Measurements from ENCODE around the gene C7orf57. TPM values are rescaled to one million over a fixed set of nuclear protein-coding genes. Genes with fewer than 3 reads are reported as not detected.

The C7orf57 gene
- total and polyA plus RNA-seq, 4 donors: 1.6 to 14.5 (median 5.8) TPM

DNA sequence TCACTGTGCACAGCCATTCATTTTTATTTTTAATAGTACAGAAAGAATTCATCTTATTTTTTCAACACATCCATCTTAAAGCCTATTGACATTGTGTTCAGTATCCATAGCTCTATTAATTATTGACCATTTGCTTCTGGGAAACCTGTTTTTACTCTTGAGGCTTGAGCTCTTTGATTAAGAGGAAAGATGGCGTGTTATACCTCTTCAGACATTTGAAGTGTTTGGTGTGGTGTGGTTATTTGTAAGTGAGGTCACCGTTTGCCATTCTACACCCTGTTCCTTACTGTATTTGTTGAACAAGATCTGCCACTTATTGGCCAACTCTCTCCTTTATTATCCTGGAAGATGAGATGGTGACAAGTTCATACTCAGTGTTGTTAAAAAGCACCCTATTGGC, 18.4 kb downstream of the C7orf57 start:
- Histone ChIP-seq H3K4me3 (no peak overlapping the region), H3K9ac (ENCODE audit: insufficient read depth in 1 of 2, low read length in 2 of 2) (no peak overlapping the region), H3K36me3 (ENCODE audit: control insufficient read depth in 4 of 4, insufficient read depth in 4 of 4, low read length in 4 of 4) (no peaks in the 10 kb centered on the region), H3K9me3 (ENCODE audit: control insufficient read depth in 4 of 4, insufficient read depth in 3 of 4, low read length in 3 of 4) (peaks cover 0 to 4% (median 0%) of the 10 kb centered on the region in 4 donors), H3K27ac (ENCODE audit: low read depth in 1 of 2, low read length in 1 of 2) (no peak overlapping the region), H3K4me1 (ENCODE audit: control insufficient read depth in 5 of 5, insufficient read depth in 5 of 5, low read length in 5 of 5) (no peaks in the 10 kb centered on the region), H3K27me3 (ENCODE audit: control insufficient read depth in 3 of 3, insufficient read depth in 3 of 3, low read length in 2 of 3) (no peaks in the 10 kb centered on the region)
- 64 to 87% methylated on average over 2 of the region's 2 CpGs for WGBS, 2 donors
- ATAC-seq (ENCODE audit: insufficient read depth, low FRiP score) (peak; percentile 85), DNase-seq (peak in 2 of 3 donors; percentile 66 to 81)
- TF ChIP-seq, protein P1, sequence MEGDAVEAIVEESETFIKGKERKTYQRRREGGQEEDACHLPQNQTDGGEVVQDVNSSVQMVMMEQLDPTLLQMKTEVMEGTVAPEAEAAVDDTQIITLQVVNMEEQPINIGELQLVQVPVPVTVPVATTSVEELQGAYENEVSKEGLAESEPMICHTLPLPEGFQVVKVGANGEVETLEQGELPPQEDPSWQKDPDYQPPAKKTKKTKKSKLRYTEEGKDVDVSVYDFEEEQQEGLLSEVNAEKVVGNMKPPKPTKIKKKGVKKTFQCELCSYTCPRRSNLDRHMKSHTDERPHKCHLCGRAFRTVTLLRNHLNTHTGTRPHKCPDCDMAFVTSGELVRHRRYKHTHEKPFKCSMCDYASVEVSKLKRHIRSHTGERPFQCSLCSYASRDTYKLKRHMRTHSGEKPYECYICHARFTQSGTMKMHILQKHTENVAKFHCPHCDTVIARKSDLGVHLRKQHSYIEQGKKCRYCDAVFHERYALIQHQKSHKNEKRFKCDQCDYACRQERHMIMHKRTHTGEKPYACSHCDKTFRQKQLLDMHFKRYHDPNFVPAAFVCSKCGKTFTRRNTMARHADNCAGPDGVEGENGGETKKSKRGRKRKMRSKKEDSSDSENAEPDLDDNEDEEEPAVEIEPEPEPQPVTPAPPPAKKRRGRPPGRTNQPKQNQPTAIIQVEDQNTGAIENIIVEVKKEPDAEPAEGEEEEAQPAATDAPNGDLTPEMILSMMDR (IDR thresholded peaks at IDR 0.05; ENCODE audit: control extremely low read depth, extremely low read depth): no peak

- TF ChIP-seq, protein P1 (IDR thresholded peaks at IDR 0.05; ENCODE audit: control extremely low read depth, extremely low read depth): no peak
- no peaks in the 10 kb centered on the region for H3K36me3 ChIP-seq (ENCODE audit: control insufficient read depth in 4 of 4, insufficient read depth in 4 of 4, low read length in 4 of 4)
- DNase-seq: no peak
- no peak for ATAC-seq (ENCODE audit: insufficient read depth, low FRiP score)
- H3K4me3 ChIP-seq: no peak overlapping the region
- no peaks in the 10 kb centered on the region for H3K27me3 ChIP-seq (ENCODE audit: control insufficient read depth in 3 of 3, insufficient read depth in 3 of 3, low read length in 2 of 3)
- H3K4me1 ChIP-seq (ENCODE audit: control insufficient read depth in 5 of 5, insufficient read depth in 5 of 5, low read length in 5 of 5): no peaks in the 10 kb centered on the region
- H3K27ac ChIP-seq (ENCODE audit: low read depth in 1 of 2, low read length in 1 of 2): no peak overlapping the region
- peaks cover 0 to 3% (median 0%) of the 10 kb centered on the region in 4 donors for H3K9me3 ChIP-seq (ENCODE audit: control insufficient read depth in 4 of 4, insufficient read depth in 3 of 4, low read length in 3 of 4)
- H3K9ac ChIP-seq (ENCODE audit: insufficient read depth in 1 of 2, low read length in 2 of 2): no peak overlapping the region
- 88 to 90% methylated on average over 2 of the region's 2 CpGs for WGBS, 2 donors
These were observed 23.6 kb downstream of the C7orf57 start for GRCh38 chr7:48058990-48059389.

DNA sequence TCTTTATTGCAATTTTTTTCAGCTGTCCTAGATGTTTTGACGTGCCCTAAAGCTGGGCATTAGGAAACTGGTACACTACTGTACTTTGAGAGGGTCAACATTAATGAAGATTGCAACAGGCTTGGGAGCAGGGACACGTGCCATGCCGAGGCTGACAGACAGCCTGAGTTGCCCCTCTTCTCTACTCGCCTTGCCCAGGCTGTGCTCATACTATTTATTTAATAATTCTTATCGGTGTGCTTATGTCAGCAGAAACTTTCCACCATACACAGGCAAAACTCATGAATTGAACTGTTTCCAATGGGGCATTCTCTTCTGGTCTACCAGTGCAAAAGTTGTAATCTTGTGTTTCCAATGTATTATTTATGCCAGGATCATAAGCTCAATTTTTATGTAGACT, 24.4 kb downstream of the C7orf57 start:
- TF ChIP-seq, protein P1 (IDR thresholded peaks at IDR 0.05; ENCODE audit: control extremely low read depth, extremely low read depth): no peak
- Histone ChIP-seq H3K36me3 (ENCODE audit: control insufficient read depth in 4 of 4, insufficient read depth in 4 of 4, low read length in 4 of 4) (no peaks in the 10 kb centered on the region), H3K27me3 (ENCODE audit: control insufficient read depth in 3 of 3, insufficient read depth in 3 of 3, low read length in 2 of 3) (no peaks in the 10 kb centered on the region), H3K27ac (ENCODE audit: low read depth in 1 of 2, low read length in 1 of 2) (no peak overlapping the region), H3K9ac (ENCODE audit: insufficient read depth in 1 of 2, low read length in 2 of 2) (no peak overlapping the region), H3K4me1 (ENCODE audit: control insufficient read depth in 5 of 5, insufficient read depth in 5 of 5, low read length in 5 of 5) (no peaks in the 10 kb centered on the region), H3K4me3 (no peak overlapping the region), H3K9me3 (ENCODE audit: control insufficient read depth in 4 of 4, insufficient read depth in 3 of 4, low read length in 3 of 4) (peaks cover 0 to 5% (median 0%) of the 10 kb centered on the region in 4 donors)
- WGBS, 2 donors: 64 to 91% methylated on average over 5 of the region's 5 CpGs
- DNase-seq (peak in 1 of 3 donors; percentile 16), ATAC-seq (ENCODE audit: insufficient read depth, low FRiP score) (no peak)

GRCh38 chr7:48063985-48064384, 28.6 kb downstream of the C7orf57 start:
- Histone ChIP-seq H3K4me3 (no peak overlapping the region), H3K27ac (ENCODE audit: low read depth in 1 of 2, low read length in 1 of 2) (no peak overlapping the region), H3K36me3 (ENCODE audit: control insufficient read depth in 4 of 4, insufficient read depth in 4 of 4, low read length in 4 of 4) (no peaks in the 10 kb centered on the region), H3K27me3 (ENCODE audit: control insufficient read depth in 3 of 3, insufficient read depth in 3 of 3, low read length in 2 of 3) (no peaks in the 10 kb centered on the region), H3K4me1 (ENCODE audit: control insufficient read depth in 5 of 5, insufficient read depth in 5 of 5, low read length in 5 of 5) (no peaks in the 10 kb centered on the region), H3K9me3 (ENCODE audit: control insufficient read depth in 4 of 4, insufficient read depth in 3 of 4, low read length in 3 of 4) (peaks cover 0 to 5% (median 0%) of the 10 kb centered on the region in 4 donors), H3K9ac (ENCODE audit: insufficient read depth in 1 of 2, low read length in 2 of 2) (no peak overlapping the region)
- TF ChIP-seq, protein P1 (IDR thresholded peaks at IDR 0.05; ENCODE audit: control extremely low read depth, extremely low read depth): no peak
- no peak for DNase-seq
- WGBS, 2 donors: 82 to 88% methylated on average over 1 of the region's 1 CpG
- no peak for ATAC-seq (ENCODE audit: insufficient read depth, low FRiP score)

Measured in lung (tissue), 12 donors.